Measurements from ENCODE around the gene TTBK1.

- TF ChIP-seq CTCF (IDR thresholded peaks at IDR 0.05) (no peak), NR1H2 (CRISPR knock-in tag; IDR thresholded peaks at IDR 0.05) (no peak), MAX (CRISPR knock-in tag; IDR thresholded peaks at IDR 0.05) (no peak), IRF2 (CRISPR knock-in tag; IDR thresholded peaks at IDR 0.05; ENCODE audit: borderline replicate concordance, low read depth) (no peak), E2F4 (CRISPR knock-in tag; IDR thresholded peaks at IDR 0.05; ENCODE audit: borderline replicate concordance, low read depth) (no peak), TEAD4 (CRISPR knock-in tag; IDR thresholded peaks at IDR 0.05) (no peak), NR3C1 (CRISPR knock-in tag; conservative IDR thresholded peaks at IDR 0.05; ENCODE audit: low read depth) (no peak), SP1 (CRISPR knock-in tag; conservative IDR thresholded peaks at IDR 0.05) (no peak), JUN (CRISPR knock-in tag; IDR thresholded peaks at IDR 0.05) (no peak)
Observed at GRCh38 chr6:43274127-43274915, 31.0 kb downstream of the TTBK1 start.

All from WTC11 (cell line).